Peyer's patch (tissue), 4 donors: ENCODE measurements around the gene RLF. TPM values are rescaled to one million over a fixed set of nuclear protein-coding genes. Genes with fewer than 3 reads are reported as not detected.
A peak's percentile ranks its signal among the peaks of the same experiment; 100 is the strongest.

Experiments
- DNase-seq, 3 donors: peaks; one replicate each; pipeline ENCODE4 v3.0.0-alpha.2; 2017 to 2019
- H3K27ac ChIP-seq, 4 donors: fragments of 200-600 bp; sonication (generic); one replicate each; pipeline ENCODE4 v1.5.1; 2016 to 2019
- H3K27me3 ChIP-seq, 2 donors: fragments of 200-600 bp; sonication (generic); one replicate each; pipeline ENCODE4 v1.5.1; 2019
- H3K36me3 ChIP-seq, 3 donors: fragments of 200-600 bp; sonication (generic); one replicate each; pipeline ENCODE4 v1.5.1; 2016 to 2019
- H3K4me1 ChIP-seq, 4 donors: fragments of 200-600 bp; sonication (generic); one replicate each; pipeline ENCODE4 v1.5.1; 2016 to 2019
- H3K4me3 ChIP-seq, 4 donors: fragments of 200-600 bp; sonication (generic); 1 replicate in 3 of 4; 2 replicates in 1 of 4; pipeline ENCODE4 v1.5.1; 2016 to 2019; ENCODE audit warnings: mild to moderate bottlenecking in 1 of 4
- H3K9me3 ChIP-seq, 4 donors: fragments of 200-600 bp; sonication (generic); one replicate each; pipeline ENCODE4 v1.5.1; 2016 to 2019; ENCODE audit warnings: mild to moderate bottlenecking in 1 of 4
- CTCF ChIP-seq, 6 experiments: fragments of 450-650 bp in 4 of 6; fragments of 200-600 bp in 2 of 6; sonication (generic) in 1 of 6; IDR thresholded peaks; one replicate each; pipeline ENCODE4 v1.5.1; 2017 to 2019; ENCODE audit warnings: antibody characterized with exemption in 6 of 6, mild to moderate bottlenecking in 3 of 6, moderate library complexity in 1 of 6
- POLR2A ChIP-seq, 2 donors: fragments of 450-650 bp; IDR thresholded peaks; one replicate each; pipeline ENCODE4 v1.5.1; 2017; ENCODE audit warnings: antibody characterized with exemption in 2 of 2, mild to moderate bottlenecking in 2 of 2, moderate library complexity in 2 of 2
- total RNA-seq, 4 donors: library from RNA; depleted of rRNA; stranded (reverse); fragments of >200 nt; gene quantifications; one replicate each; pipeline ENCODE4 v1.1.0, GENCODE V29; 2016

The RLF gene
- total RNA-seq, 4 donors from 2014 or later, result 10.5 to 15.8 (median 13.4) TPM

- H3K27ac ChIP-seq, result peak overlapping the region; percentile 88 to 97 (median 95)
- H3K9me3 ChIP-seq, result no peaks in the 10 kb centered on the region
- H3K4me3 ChIP-seq, result peak overlapping the region; percentile 64 to 86 (median 72)
- TF ChIP-seq CTCF (IDR thresholded peaks at IDR 0.05) (no peak), POLR2A (IDR thresholded peaks at IDR 0.05) (no peak)
- peaks cover 0 to 18% (median 2%) of the 10 kb centered on the region in 4 donors for H3K4me1 ChIP-seq
- H3K36me3 ChIP-seq, result peaks cover 0 to 28% (median 0%) of the 10 kb centered on the region in 3 donors
- H3K27me3 ChIP-seq, result no peaks in the 10 kb centered on the region
- DNase-seq, result no peak
These were observed 97.2 kb downstream of the RLF start for GRCh38 chr1:40258445-40258769.

GRCh38 chr1:40264354-40264781 is 103.2 kb downstream of the RLF start:
- Histone ChIP-seq H3K4me3 (no peak overlapping the region), H3K4me1 (peaks cover 0 to 4% (median 0%) of the 10 kb centered on the region in 4 donors), H3K9me3 (no peaks in the 10 kb centered on the region), H3K36me3 (peaks cover 0 to 55% (median 0%) of the 10 kb centered on the region in 3 donors), H3K27me3 (no peaks in the 10 kb centered on the region), H3K27ac (no peak overlapping the region)
- DNase-seq, result no peak
- TF ChIP-seq POLR2A (IDR thresholded peaks at IDR 0.05) (no peak), CTCF (IDR thresholded peaks at IDR 0.05) (no peak)

GRCh38 chr1:40265298-40265697 is 104.1 kb downstream of the RLF start:
- H3K4me1 ChIP-seq, result no peaks in the 10 kb centered on the region
- no peak for DNase-seq
- H3K27ac ChIP-seq, result no peak overlapping the region
- no peak overlapping the region for H3K4me3 ChIP-seq
- H3K27me3 ChIP-seq, result no peaks in the 10 kb centered on the region
- no peaks in the 10 kb centered on the region for H3K9me3 ChIP-seq
- no peak for TF ChIP-seq POLR2A (IDR thresholded peaks at IDR 0.05)
- no peak for TF ChIP-seq CTCF (IDR thresholded peaks at IDR 0.05)
- peaks cover 0 to 65% (median 0%) of the 10 kb centered on the region in 3 donors for H3K36me3 ChIP-seq

GRCh38 chr1:40265919-40266318 is 104.7 kb downstream of the RLF start:
- no peaks in the 10 kb centered on the region for H3K4me1 ChIP-seq

GRCh38 chr1:40266786-40267535 is 105.8 kb downstream of the RLF start:
- Histone ChIP-seq H3K4me1 (no peaks in the 10 kb centered on the region), H3K27me3 (no peaks in the 10 kb centered on the region), H3K36me3 (peaks cover 0 to 67% (median 0%) of the 10 kb centered on the region in 3 donors), H3K27ac (peak overlapping the region in 1 of 4 donors; percentile 51), H3K9me3 (no peaks in the 10 kb centered on the region), H3K4me3 (no peak overlapping the region)
- TF ChIP-seq CTCF (IDR thresholded peaks at IDR 0.05) (no peak), POLR2A (IDR thresholded peaks at IDR 0.05) (no peak)
- DNase-seq, result no peak

More at GRCh38 chr1:40265919-40266318, 104.7 kb downstream of the RLF start:
- Histone ChIP-seq H3K36me3 (peaks cover 0 to 67% (median 0%) of the 10 kb centered on the region in 3 donors), H3K27me3 (no peaks in the 10 kb centered on the region), H3K4me3 (no peak overlapping the region), H3K27ac (no peak overlapping the region), H3K9me3 (no peaks in the 10 kb centered on the region)
- TF ChIP-seq CTCF (IDR thresholded peaks at IDR 0.05) (no peak), POLR2A (IDR thresholded peaks at IDR 0.05) (no peak)
- no peak for DNase-seq
